Lower lobe of right lung (tissue), 2 donors: ENCODE data around the gene C2orf78. TPM values are rescaled to one million over a fixed set of nuclear protein-coding genes. Genes with fewer than 3 reads are reported as not detected.
A peak's percentile ranks its signal among the peaks of the same experiment; 100 is the strongest.
"Not testable (repeated sequence)": the region's sequence is repeated elsewhere in the genome, so short reads cannot be mapped to it uniquely, and the experiment has no call there.

Source experiments
- ATAC-seq, 2 donors: fragments of 200-7000 bp; cut with Tn5 transposase; one replicate each; pipeline ENCODE4 v1.9.1; 2020 to 2022; ENCODE audit warnings: mild to moderate bottlenecking in 2 of 2, moderate library complexity in 2 of 2
- DNase-seq: peaks from one replicate; pipeline ENCODE4 v3.0.0-alpha.2; 2020
- H3K27ac ChIP-seq: fragments of 200-600 bp; one replicate; pipeline ENCODE4 v1.8.0; 2022
- H3K27me3 ChIP-seq: fragments of 200-600 bp; one replicate; pipeline ENCODE4 v1.8.0; 2022; ENCODE audit warnings: low read depth
- H3K36me3 ChIP-seq: fragments of 200-600 bp; one replicate; pipeline ENCODE4 v1.8.0; 2022; ENCODE audit warnings: mild to moderate bottlenecking
- H3K4me1 ChIP-seq: fragments of 200-600 bp; one replicate; pipeline ENCODE4 v1.8.0; 2022
- H3K4me3 ChIP-seq: fragments of 200-600 bp; one replicate; pipeline ENCODE4 v1.8.0; 2022; ENCODE audit warnings: mild to moderate bottlenecking
- H3K9me3 ChIP-seq: fragments of 200-600 bp; one replicate; pipeline ENCODE4 v1.8.0; 2022
- CTCF ChIP-seq: fragments of 200-600 bp; IDR thresholded peaks from one replicate; pipeline ENCODE4 v1.8.0; 2022; ENCODE audit warnings: antibody characterized with exemption, mild to moderate bottlenecking
- intact Hi-C: fragments of 100-400 bp; cut with DNase I; formaldehyde crosslinking; loops from one replicate; pipeline ENCODE4 v1.11.0; 2022
- total RNA-seq: library from RNA; stranded (reverse); fragmentation: NEBNext Ultra II Directional; extraction: Animal tissue kit (Norgen Biotek cat#: 25700); gene quantifications from one replicate; pipeline ENCODE4 v1.2.1, GENCODE V29; 2021
- donor health status: DM: no; HTN: yes; CAD: no; lungs with severe emphysema.

Gene C2orf78
- total RNA-seq, 1 donor from 2014 or later, result not detected

- Histone ChIP-seq H3K4me1 (no peaks in the 10 kb centered on the region), H3K9me3 (no peaks in the 10 kb centered on the region), H3K36me3 (peaks cover 44% of the 10 kb centered on the region), H3K27ac (no peak overlapping the region), H3K27me3 (no peaks in the 10 kb centered on the region), H3K4me3 (no peak overlapping the region)
- intact Hi-C loops, result no loop called here
- no peak for ATAC-seq
- no peak for DNase-seq
- no peak for TF ChIP-seq CTCF
Observed at GRCh38 chr2:73746015-73746876, 37.7 kb upstream of the C2orf78 start.

GRCh38 chr2:73746877-73747208 lies 37.1 kb upstream of the C2orf78 start:
- intact Hi-C loops, result no loop called here
- Histone ChIP-seq H3K27ac (peak overlapping the region; percentile 12), H3K4me1 (no peaks in the 10 kb centered on the region), H3K36me3 (peaks cover 45% of the 10 kb centered on the region), H3K9me3 (no peaks in the 10 kb centered on the region), H3K27me3 (no peaks in the 10 kb centered on the region), H3K4me3 (no peak overlapping the region)
- DNase-seq, result no peak
- TF ChIP-seq CTCF, result no peak
- no peak for ATAC-seq

DNA sequence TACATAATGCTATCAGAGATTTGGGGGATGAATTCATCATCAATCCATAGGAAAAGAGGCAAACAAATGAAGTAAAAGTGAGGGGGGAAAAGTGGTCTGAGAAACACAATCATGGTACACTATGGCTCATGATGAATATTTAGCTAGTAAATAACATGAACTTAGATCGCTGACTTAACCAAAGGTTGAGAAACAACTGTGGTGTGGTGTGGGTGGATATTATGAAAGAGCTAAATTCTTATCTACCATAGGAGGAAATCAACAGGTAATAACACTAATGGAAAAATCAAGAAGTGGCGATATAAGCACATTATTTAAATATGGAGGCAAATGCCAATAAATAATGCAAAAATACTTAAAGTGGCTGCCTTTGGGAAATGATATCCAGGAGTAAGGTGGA lies 34.7 kb upstream of the C2orf78 start:
- H3K9me3 ChIP-seq, result no peaks in the 10 kb centered on the region
- no peaks in the 10 kb centered on the region for H3K27me3 ChIP-seq
- no peak overlapping the region for H3K27ac ChIP-seq
- ATAC-seq, result no peak
- no peak overlapping the region for H3K4me3 ChIP-seq
- intact Hi-C loops, result no loop called here
- no peak for TF ChIP-seq CTCF
- DNase-seq, result no peak
- H3K36me3 ChIP-seq, result peaks cover 54% of the 10 kb centered on the region
- no peaks in the 10 kb centered on the region for H3K4me1 ChIP-seq

DNA sequence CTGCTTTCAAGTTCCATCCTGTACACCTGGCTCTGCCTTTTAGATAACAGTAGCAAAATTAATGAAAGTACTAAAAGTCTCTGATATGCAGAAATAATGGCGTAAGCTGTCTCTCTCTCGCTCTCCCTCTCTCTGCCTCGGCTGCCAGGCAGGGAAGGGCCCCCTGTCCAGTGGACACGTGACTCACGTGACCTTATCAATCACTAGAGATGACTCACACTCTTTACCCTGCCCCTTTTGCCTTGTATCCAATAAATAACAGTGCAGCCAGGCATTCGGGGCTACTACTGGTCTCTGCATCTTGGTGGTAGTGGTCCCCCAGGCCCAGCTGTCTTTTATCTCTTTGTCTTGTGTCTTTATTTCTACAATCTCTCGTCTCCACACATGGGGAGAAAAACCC lies 29.7 kb upstream of the C2orf78 start:
- H3K27ac ChIP-seq, H3K4me3 ChIP-seq, DNase-seq, H3K9me3 ChIP-seq, H3K27me3 ChIP-seq, ATAC-seq, intact Hi-C loops, H3K4me1 ChIP-seq: not testable (repeated sequence)
- peaks cover 67% of the 10 kb centered on the region for H3K36me3 ChIP-seq

- peaks cover 13% of the 10 kb centered on the region for H3K4me1 ChIP-seq
- intact Hi-C loops, result no loop called here
- H3K27me3 ChIP-seq, result no peaks in the 10 kb centered on the region
- no peak for DNase-seq
- H3K9me3 ChIP-seq, result no peaks in the 10 kb centered on the region
- no peak for ATAC-seq
- TF ChIP-seq CTCF, result no peak
- no peak overlapping the region for H3K27ac ChIP-seq
- peaks cover 85% of the 10 kb centered on the region for H3K36me3 ChIP-seq
- no peak overlapping the region for H3K4me3 ChIP-seq
Observed at GRCh38 chr2:73759285-73759764, 24.7 kb upstream of the C2orf78 start.

DNA sequence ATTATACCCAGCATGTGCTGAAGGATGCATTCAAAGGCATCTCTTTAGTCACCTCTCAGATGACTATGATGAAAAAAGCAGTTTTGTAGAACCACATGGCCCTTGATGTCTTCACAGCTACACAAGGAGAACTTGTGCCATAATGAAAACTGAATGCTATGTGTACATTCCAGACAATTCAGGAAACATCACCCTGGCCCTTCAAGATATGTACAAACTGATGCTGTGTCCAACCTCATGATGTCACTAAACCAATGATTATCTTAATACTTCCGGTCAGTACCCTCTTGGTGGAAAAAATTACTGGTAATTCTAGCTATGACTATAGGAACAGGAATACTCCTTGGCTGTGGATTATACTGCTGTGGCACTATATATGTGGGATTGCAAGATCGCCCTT lies 24.1 kb upstream of the C2orf78 start:
- Histone ChIP-seq H3K4me3 (no peak overlapping the region), H3K9me3 (no peaks in the 10 kb centered on the region), H3K27me3 (no peaks in the 10 kb centered on the region), H3K27ac (no peak overlapping the region), H3K36me3 (peaks cover 90% of the 10 kb centered on the region), H3K4me1 (peaks cover 13% of the 10 kb centered on the region)
- ATAC-seq (no peak), DNase-seq (no peak)
- intact Hi-C loops, result no loop called here
- TF ChIP-seq CTCF, result no peak
